Activated gamma-delta T cell (primary cell): ENCODE data around the gene EXD2.
"Not testable (repeated sequence)": the region's sequence is repeated elsewhere in the genome, so short reads cannot be mapped to it uniquely, and the experiment has no call there.

Source experiments
- DNase-seq: peaks from one replicate; lab custom pipeline; 2025; lab: John Stamatoyannopoulos, UW

EXD2 gene

DNA sequence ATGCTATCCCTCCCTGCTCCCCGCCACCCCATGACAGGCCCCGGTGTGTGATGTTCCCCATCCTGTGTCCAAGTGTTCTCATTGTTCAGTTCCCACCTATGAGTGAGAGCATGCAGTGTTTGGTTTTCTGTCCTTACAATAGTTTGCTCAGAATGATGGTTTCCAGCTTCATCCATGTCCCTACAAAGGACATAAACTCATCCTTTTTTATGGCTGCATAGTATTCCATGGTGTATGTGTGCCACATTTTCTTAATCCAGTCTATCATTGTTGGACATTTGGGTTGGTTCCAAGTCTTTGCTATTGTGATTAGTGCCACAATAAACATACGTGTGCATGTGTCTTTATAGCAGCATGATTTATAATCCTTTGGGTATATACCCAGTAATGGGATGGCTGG lies 86.1 kb downstream of the EXD2 start:
- DNase-seq, result not testable (repeated sequence)

DNA sequence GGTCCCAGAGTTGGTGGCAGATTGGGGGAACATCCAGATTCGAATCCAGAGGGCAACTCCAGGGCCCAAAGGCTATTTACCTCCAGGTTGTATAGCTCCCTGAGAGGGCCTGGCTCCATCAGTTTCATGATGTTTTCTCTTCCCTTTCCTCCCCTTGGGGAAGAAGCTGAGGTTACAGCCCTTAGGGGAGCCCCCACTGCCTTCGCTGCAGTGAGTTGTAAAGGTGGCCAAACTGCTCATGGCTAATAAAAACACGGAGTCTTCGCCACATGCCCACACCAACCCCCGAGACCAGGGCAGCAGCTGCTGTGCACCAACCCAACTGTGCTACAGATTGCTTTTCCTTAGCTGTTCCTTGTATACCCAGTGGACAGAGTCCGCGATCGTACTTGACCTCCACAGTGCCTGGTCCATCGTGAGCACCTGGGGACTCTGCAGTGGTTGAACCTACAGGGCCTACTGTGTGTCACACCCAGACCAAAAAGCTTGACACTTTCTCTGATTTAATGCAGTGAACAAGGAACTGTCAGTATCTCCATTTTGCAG lies 89.5 kb downstream of the EXD2 start:
- no peak for DNase-seq

DNA sequence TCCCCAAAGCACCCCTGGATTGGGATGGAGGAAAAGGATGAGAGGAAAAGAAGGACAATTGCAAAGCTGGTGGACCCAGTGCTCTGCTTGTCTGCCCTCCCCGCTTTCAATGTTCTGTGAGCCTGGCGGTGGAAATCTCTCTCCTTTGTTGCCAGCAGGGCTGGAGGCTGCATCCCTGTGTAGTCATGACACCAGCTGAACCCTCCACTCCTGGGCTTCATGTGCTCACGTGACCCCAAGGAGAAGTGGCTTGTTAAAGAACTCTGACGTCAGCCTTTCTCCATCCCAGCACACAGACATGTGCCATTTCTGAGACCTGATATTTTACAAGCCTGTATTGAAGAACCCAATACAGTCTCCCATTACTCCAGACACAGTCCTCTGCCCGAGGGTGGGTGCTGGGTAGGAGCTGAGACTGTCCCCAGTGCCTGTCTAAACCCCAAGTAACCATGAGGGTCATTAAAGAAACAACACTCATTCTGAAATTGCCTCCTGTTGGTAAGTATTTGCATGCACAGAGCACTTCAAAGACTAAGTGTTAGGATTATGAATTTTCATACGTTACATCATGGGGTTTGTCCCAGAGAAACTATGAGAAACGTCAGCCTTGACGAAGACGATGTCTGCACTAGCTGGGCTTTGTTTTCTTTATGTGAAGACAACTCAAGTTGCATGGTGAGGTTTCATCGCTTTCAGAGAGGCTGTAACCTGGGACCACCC lies 90.3 kb downstream of the EXD2 start:
- DNase-seq, result no peak

DNA sequence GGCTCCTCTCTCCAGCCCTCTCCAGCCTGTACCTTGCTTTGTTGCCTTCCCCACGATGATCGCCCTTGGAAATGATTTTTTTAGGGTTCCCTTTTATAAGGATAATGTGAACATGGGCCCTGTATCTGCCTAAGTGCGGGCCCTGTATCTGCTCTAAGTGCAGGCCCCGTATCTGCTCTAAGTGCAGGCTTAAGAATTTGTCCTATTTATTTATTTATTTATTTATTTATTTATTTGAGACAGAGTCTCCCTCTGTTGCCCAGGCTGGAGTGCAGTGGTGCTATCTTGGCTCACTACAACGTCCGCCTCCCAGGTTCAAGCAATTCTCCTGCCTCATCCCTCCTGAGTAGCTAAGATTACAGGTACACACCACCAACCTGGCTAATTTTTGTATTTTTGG lies 91.2 kb downstream of the EXD2 start:
- DNase-seq, result no peak

DNA sequence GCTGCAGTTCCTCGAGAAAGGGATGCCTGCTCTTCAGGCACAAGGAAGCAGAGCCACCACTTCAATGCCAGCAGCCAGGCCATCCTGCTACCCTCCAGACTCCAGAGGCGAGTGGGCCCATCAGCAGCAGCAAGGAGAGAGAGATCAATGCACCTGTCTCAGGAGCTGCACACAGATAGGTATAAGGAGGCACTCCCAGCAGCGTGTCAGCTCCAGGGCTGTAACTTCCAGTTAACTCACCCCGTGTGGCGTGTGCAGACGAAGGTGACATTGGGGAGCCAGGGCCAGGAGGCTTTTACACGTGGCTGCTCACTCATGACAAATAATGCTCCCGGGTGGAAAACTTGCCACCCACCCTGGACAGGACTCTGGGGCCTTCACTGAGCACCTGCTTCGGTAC lies 92.9 kb downstream of the EXD2 start:
- DNase-seq, result no peak

DNA sequence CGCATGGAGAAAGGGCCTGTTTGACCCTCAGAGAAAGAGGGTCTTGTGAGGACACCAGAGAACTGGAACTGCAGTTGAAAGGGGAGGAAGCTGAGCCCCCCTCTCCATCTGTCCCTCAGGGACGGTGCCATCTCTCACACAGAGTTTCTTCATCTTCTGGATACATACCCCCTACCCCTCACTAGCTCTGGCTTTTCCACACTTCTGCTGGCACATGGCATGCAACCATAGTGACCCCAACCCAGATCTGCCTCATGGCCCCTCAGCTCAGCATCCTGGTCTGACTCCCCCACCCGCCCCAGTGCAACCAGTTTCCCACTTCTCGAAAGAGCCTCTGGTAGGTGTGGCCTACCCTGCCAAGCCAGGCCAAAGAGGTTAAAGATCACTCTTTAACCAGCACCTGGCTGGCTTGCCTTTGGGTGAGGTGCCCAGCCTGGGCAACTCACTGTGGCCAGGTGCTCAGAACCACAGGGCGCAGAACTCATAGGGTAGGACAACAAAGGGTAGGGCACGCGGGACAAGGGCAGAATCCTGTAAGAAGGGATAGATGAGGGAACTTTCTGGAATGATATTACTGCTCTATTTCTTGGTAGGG lies 94.5 kb downstream of the EXD2 start:
- no peak for DNase-seq

DNA sequence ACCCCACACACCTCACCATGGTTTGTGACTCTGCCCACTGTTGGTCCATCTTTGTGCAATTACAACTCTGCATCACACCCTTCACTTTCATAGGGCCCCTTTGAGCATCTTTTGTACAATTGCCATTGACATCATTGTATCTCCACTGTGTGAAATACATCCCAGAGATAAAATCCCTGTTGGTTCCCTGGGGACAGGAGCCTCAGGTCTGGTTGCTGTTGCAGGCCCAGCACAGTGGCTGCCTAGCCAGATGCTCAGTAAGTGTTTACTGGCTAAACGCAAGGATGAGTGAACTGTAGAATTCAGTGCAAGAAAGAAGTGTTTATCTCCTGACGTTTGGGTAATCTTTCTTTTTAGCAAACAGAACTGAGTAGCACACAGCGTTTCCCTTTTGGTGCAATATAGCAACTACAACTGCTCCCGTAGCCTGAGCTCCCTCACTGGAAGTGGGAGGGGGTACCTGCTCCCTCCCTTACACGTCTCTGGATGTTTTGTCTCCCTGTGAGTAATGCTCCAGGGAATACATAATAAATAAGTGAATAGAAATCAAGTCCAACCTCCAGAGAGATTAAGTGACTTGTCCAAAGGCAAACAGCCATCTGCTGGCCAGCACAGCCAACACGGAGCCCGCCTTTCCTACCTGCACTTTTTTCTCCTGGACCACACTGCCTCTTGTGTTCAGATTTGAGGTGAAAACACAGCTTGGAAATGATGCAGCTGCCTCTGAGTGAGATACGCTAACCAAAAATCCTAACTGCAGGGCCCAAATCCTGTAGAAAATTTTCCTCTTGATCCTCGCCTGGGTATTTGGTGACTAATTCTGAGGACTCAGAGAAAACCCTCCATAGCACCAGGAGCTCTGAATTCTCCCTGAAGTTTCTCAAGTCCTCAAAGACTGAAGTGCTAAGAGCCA lies 96.1 kb downstream of the EXD2 start:
- DNase-seq, result no peak

DNA sequence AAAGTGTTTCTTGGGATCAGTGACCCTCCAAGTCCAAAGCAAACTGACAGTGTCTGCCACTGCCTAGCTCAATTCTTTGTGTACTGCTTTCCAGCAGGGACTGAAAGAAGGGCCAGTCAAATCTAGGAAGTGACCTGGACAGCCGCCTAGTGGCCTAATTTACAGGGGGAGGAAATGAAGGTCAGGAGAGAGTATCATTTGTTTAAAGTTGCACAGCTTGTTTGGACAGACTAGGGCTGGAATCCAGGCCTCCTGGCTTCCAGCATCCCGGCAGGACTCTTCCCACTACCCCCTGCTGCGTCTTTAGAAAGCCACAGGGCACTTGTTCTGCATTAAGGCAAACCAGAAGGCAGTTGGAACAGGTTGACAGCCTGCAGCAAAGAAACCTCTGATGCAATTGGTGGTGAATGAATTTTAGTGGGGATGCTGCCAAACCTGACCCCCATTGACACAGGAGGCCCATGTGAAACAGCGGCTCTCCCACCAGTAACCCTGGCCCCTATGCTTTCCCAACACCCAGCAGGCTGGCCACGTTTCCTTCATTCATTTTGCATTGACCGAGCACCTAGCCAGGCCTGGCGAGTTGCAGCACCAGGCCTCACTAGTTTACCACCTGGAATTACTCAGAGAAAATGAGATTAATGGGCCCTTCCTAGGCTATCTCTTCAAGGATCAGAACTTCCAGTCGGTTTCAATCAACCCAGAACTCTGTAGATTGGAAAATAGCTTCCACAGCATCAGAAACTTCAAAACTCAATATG lies 96.9 kb downstream of the EXD2 start:
- DNase-seq, result no peak

DNA sequence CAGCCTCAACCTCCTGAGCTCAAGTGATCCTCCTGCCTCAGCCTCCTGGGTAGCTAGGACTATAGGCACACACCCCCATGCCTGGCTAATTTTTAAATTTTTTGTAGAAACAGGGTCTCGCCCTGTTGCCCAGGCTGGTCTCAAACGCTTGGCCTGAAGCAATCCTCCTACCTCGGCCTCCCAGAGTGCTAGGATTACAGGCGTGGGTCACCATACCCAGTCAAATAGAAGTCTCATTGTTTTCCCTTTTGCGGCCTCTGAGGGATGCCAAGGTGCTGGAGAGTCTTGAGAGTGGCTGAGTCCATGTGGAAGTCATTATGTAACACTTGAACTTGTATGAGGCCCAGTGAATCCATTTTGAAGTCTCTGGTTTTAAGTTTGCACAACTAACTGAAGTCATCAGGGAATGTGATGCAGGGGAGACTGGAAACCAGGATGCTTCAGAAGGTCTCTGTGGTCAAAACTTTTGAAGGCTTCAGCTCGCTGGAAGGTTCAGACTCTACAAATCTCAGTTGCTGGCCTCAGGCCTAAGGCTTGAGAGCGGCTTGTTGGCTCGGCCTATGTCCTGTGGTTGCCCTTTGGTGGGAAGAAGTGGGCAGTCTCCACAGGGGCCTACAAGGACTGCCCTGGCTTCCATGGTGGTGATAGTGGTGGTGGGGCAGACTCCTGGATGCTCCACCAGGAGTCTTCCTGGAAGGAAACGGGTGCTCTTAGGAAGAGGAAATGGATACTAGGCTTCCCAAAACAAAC lies 97.8 kb downstream of the EXD2 start:
- no peak for DNase-seq

DNA sequence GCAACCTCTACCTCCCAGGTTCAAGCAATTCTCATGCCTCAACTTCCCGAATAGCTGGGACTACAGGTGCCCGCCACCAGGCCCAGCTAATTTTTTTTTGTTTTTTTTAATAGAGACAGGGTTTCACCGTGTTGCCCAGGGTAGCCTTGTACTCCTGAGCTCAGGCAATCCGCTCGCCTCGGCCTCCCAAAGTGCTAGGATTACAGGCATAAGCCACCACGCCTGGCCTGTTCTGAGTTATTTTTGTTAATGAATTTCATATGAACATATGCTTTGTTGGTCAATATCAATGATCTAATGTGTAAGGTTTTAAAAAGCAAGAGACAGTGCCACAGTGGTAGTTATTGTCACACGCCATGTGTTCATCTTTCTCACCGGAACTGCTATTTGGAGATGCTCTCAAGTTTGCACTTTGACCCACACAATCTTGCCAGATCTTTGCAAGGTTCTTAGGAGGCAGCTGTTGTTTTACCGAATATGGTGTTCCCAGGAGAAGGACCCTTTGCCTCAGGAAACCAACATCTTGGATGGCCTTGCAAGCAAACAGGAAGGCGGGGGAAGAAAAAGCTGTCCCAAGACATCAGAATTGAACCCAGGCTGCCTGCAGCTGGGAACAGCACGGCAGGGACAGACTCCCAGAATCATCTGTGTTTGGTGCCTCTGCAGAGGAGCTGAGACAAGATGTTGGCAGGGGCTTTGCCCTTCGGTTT lies 98.7 kb downstream of the EXD2 start:
- DNase-seq, result no peak

DNA sequence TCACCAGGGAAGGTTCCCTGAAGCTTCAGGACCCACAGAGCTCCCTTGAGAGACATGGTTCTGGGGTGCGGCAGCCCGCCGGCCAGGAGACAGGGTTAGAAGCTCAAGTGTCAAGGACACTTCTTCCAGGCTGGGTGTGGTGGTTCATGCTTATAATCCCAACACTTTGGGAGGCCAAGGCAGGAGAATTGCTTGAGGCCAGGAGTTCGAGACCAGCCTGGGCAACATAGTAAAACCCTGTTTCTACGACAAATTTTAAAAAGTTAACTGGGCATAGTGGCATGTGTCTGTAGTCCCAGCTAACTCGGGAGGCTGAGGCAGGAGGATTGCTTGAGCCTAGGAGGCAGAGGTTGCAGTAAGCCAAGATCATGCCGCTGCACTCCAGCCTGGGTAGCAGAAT lies 99.6 kb downstream of the EXD2 start:
- DNase-seq, result not testable (repeated sequence)

DNA sequence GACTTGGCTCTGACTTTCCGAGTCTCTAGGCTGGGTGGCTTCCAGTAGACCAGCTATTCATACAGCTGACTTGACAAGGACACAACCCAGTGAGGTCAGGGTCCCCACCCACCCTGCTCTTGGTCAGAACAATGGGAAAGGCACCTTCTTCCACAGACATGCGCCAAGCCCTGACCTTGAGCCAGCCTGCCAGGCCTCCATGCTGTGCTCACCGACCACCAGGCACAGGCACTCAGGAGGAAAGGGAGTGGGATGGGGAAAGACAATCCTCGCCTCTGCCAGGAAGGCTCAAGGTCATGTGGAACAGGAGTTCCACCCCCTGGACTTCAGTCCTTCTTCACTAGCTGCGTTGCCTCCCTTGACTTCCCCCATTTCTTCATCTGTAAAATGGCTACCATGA lies 100.1 kb downstream of the EXD2 start:
- no peak for DNase-seq

DNA sequence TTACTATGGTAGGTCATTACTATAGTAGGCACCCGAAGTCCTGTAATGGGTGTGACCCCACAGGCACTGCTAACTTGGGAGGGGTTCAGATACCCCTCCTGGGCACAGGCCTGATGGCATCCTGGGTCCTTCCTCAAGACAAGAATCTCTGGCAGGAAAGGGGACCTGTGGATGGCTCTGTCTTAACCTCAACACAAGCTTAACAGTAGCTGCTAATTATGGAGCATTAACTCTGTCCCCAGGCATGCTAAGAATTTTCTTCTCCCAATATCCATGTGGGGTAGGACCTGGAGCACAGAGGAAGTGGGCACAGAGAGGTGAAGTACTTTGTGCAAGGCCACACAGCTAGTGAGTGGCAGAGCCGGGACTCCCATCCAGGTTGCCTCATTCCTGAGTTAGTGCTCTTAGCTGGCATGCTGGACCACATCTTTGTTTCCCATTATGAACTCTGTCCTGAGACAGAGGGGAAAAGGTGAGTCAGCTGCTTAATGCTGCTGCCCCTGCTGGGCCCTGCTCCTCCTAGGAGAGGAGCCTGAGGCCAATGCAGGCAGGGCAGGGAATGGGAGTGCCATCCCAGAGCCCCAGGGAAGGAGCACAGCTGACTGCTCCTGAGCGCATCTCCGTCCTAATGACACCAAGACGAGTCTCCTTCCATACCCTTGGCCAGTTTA lies 100.7 kb downstream of the EXD2 start:
- DNase-seq, result no peak
